HepG2 (cell line): Measurements from ENCODE around the gene ZNFX1.

Experiments used
- ETS1 ChIP-seq: sonication (generic); formaldehyde crosslinking; IDR thresholded peaks from 2 replicates; pipeline ENCODE4 v1.4.0; 2020; ENCODE audit warnings: missing genetic modification reagents
- ETV5 ChIP-seq: IDR thresholded peaks from 2 replicates; pipeline ENCODE4 v1.6.1; 2018; ENCODE audit warnings: missing biosample characterization, missing genetic modification reagents, inconsistent platforms, borderline replicate concordance
- FOXJ3 ChIP-seq: sonication (generic); formaldehyde crosslinking; IDR thresholded peaks from 2 replicates; pipeline ENCODE4 v1.4.0; 2020; ENCODE audit warnings: missing genetic modification reagents, mild to moderate bottlenecking, borderline replicate concordance
- MAX ChIP-seq: IDR thresholded peaks from 2 replicates; pipeline ENCODE4 v1.6.1; 2012; ENCODE audit warnings: inconsistent platforms
- POLR2AphosphoS5 ChIP-seq: IDR thresholded peaks from 2 replicates; pipeline ENCODE4 v1.6.1; 2012; ENCODE audit warnings: low read depth, low read length
- RBM39 ChIP-seq: fragments of 200-400 bp; formaldehyde crosslinking; IDR thresholded peaks from one replicate; pipeline ENCODE4 v1.6.1; 2018; ENCODE audit warnings: antibody characterized with exemption, mild to moderate bottlenecking, low read depth, low read length; ENCODE audit not compliant: poor library complexity, severe bottlenecking
- ZNF704 ChIP-seq: sonication (generic); formaldehyde crosslinking; IDR thresholded peaks from 2 replicates; pipeline ENCODE4 v1.8.1; 2023; ENCODE audit warnings: mild to moderate bottlenecking, inconsistent platforms, moderate library complexity, missing genetic modification reagents, borderline replicate concordance
- TF ChIP-seq, protein P1 (sequence below): sonication (generic); formaldehyde crosslinking; IDR thresholded peaks from 2 replicates; pipeline ENCODE4 v1.5.0; 2020; ENCODE audit warnings: mild to moderate bottlenecking, missing genetic modification reagents, moderate library complexity

DNA sequence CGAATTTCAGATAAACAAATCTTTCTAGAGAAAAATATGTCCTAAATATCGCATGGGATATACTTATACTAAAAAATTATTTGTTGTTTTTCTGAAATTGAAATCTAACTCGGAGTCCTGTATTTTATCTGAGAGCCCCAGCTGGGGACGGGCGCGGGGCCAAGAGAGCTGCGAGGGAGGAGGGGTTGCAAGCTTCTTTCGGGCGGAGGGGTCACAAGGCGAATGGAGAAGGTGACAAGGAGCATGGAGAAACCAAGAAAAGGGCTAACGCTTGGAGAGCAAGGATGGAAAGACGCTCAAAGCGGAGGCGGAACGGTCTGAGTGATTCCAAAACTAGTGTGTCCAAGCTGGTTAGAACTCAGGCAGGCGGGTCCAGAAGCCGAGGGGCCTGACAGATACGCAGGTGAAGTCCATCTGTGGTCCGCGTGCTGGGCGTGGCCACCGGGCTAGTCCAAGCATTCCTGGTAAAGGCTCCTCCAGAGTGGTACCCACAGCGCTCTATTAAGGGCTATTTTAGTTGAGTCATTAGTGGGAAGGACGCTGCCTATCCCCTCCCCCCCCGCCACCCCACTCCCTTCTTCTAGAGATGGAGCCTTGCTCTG lies 41.5 kb upstream of the ZNFX1 start:
- TF ChIP-seq POLR2AphosphoS5, result no peak
- no peak for TF ChIP-seq FOXJ3 (CRISPR knock-in tag)
- no peak for TF ChIP-seq ETS1 (CRISPR knock-in tag)
- no peak for TF ChIP-seq MAX
- TF ChIP-seq ETV5 (CRISPR knock-in tag), result no peak
- TF ChIP-seq, protein P1, sequence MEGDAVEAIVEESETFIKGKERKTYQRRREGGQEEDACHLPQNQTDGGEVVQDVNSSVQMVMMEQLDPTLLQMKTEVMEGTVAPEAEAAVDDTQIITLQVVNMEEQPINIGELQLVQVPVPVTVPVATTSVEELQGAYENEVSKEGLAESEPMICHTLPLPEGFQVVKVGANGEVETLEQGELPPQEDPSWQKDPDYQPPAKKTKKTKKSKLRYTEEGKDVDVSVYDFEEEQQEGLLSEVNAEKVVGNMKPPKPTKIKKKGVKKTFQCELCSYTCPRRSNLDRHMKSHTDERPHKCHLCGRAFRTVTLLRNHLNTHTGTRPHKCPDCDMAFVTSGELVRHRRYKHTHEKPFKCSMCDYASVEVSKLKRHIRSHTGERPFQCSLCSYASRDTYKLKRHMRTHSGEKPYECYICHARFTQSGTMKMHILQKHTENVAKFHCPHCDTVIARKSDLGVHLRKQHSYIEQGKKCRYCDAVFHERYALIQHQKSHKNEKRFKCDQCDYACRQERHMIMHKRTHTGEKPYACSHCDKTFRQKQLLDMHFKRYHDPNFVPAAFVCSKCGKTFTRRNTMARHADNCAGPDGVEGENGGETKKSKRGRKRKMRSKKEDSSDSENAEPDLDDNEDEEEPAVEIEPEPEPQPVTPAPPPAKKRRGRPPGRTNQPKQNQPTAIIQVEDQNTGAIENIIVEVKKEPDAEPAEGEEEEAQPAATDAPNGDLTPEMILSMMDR, result no peak
- TF ChIP-seq RBM39, result no peak
- TF ChIP-seq ZNF704 (CRISPR knock-in tag), result no peak
